Measurements from ENCODE around the gene DIPK1B. TPM values are rescaled to one million over a fixed set of nuclear protein-coding genes. Genes with fewer than 3 reads are reported as not detected.

DIPK1B gene
- polyA plus RNA-seq, 1 of the 3 experiments (the other 2 are of a cell fraction) = 24.5 TPM

- no peaks in the 10 kb centered on the region for H3K9me3 ChIP-seq
- no peak overlapping the region for H3K4me2 ChIP-seq
- no peaks in the 10 kb centered on the region for H3K79me2 ChIP-seq (ENCODE audit: insufficient read depth)
- no peak overlapping the region for H3K4me3 ChIP-seq (ENCODE audit: low read depth in 2 of 2, low read length in 1 of 2)
- TF ChIP-seq RAD21 (IDR thresholded peaks at IDR 0.05; ENCODE audit: low read length) (no peak), ZBTB33 (IDR thresholded peaks at IDR 0.05; ENCODE audit: borderline replicate concordance, low read depth) (no peak), FOSL2 (IDR thresholded peaks at IDR 0.05; ENCODE audit: borderline replicate concordance, low read depth) (no peak), IRF3 (IDR thresholded peaks at IDR 0.05; ENCODE audit: low read depth, low read length) (no peak)
- peaks cover 0 to 5% of the 10 kb centered on the region in 2 experiments; a peak in 1 of 4 replicates for H3K4me1 ChIP-seq (ENCODE audit: control insufficient read depth in 1 of 2, insufficient read depth in 2 of 2, low read depth in 1 of 2, low read length in 1 of 2)
- no peak for DNase-seq
- H3F3A ChIP-seq (replicated peaks; ENCODE audit: insufficient read depth) = no peaks in the 10 kb centered on the region
- no peak overlapping the region for H2AFZ ChIP-seq (ENCODE audit: low read depth)
- no peaks in the 10 kb centered on the region for H4K20me1 ChIP-seq (ENCODE audit: insufficient read depth)
- ChIA-PET POLR2A (interaction anchor here (0.7 kb wide), 1 partner anchor 17 kb away, joined by 3 read pairs; no protein-coding TSS in a partner anchor), CTCF (interaction anchor here (0.6 to 4.2 kb wide), 5 partner anchors 9 to 21 kb away, joined by 4 to 34 read pairs (median 7); partner anchors contain the start of gene LCN8)
- no peaks in the 10 kb centered on the region for H3K36me3 ChIP-seq (replicated peaks in 1 of 2; ENCODE audit: control insufficient read depth in 1 of 2, insufficient read depth in 2 of 2, low read length in 1 of 2)
- H3K9ac ChIP-seq = no peak overlapping the region
- WGBS (ENCODE audit: low lambda C conversion rate) = 81% methylated on average over 20 of the region's 23 CpGs
- no peak overlapping the region for H3K27ac ChIP-seq (ENCODE audit: low read depth in 2 of 2, low read length in 1 of 2)
- H3K9me2 ChIP-seq = no peaks in the 10 kb centered on the region
- no peaks in the 10 kb centered on the region for H3K27me3 ChIP-seq (ENCODE audit: insufficient read depth)
These were observed 33.2 kb downstream of the DIPK1B start for GRCh38 chr9:136745389-136746154.

- H3K4me3 ChIP-seq (ENCODE audit: low read depth in 2 of 2, low read length in 1 of 2) = no peak overlapping the region
- no peaks in the 10 kb centered on the region for H3K79me2 ChIP-seq (ENCODE audit: insufficient read depth)
- H2AFZ ChIP-seq (ENCODE audit: low read depth) = no peak overlapping the region
- no peaks in the 10 kb centered on the region for H3K36me3 ChIP-seq (replicated peaks in 1 of 2; ENCODE audit: control insufficient read depth in 1 of 2, insufficient read depth in 2 of 2, low read length in 1 of 2)
- H3F3A ChIP-seq (replicated peaks; ENCODE audit: insufficient read depth) = no peaks in the 10 kb centered on the region
- 81% methylated on average over 22 of the region's 22 CpGs for WGBS (ENCODE audit: low lambda C conversion rate)
- H3K9me3 ChIP-seq = no peaks in the 10 kb centered on the region
- no peak overlapping the region for H3K9ac ChIP-seq
- CTCF ChIA-PET = no interaction called here
- H4K20me1 ChIP-seq (ENCODE audit: insufficient read depth) = no peaks in the 10 kb centered on the region
- H3K4me2 ChIP-seq = no peak overlapping the region
- peaks cover 0 to under 1% of the 10 kb centered on the region in 2 experiments; a peak in 1 of 4 replicates for H3K4me1 ChIP-seq (ENCODE audit: control insufficient read depth in 1 of 2, insufficient read depth in 2 of 2, low read depth in 1 of 2, low read length in 1 of 2)
- no peaks in the 10 kb centered on the region for H3K27me3 ChIP-seq (ENCODE audit: insufficient read depth)
- no peak for DNase-seq
- no peak overlapping the region for H3K27ac ChIP-seq (ENCODE audit: low read depth in 2 of 2, low read length in 1 of 2)
- H3K9me2 ChIP-seq = no peaks in the 10 kb centered on the region
- POLR2A ChIA-PET = no interaction called here
- TF ChIP-seq PBX3 (IDR thresholded peaks at IDR 0.05) = no peak
- no peak for TF ChIP-seq NRF1 (IDR thresholded peaks at IDR 0.05; ENCODE audit: low read depth, low read length)
- no peak for TF ChIP-seq GATA2 (CRISPR knock-in tag; IDR thresholded peaks at IDR 0.05)
- no peak for TF ChIP-seq MAX (IDR thresholded peaks at IDR 0.05; ENCODE audit: low read depth)
- TF ChIP-seq USF1 (IDR thresholded peaks at IDR 0.05; ENCODE audit: borderline replicate concordance, low read depth) = no peak
- TF ChIP-seq ELF1 (IDR thresholded peaks at IDR 0.05) = no peak
- no peak for TF ChIP-seq RAD21 (IDR thresholded peaks at IDR 0.05; ENCODE audit: low read length)
- no peak for TF ChIP-seq CHD2 (IDR thresholded peaks at IDR 0.05; ENCODE audit: low read length, partially characterized antibody)
- TF ChIP-seq YY1 (IDR thresholded peaks at IDR 0.05; ENCODE audit: low read depth) = no peak
- TF ChIP-seq FOXM1 (IDR thresholded peaks at IDR 0.05; ENCODE audit: low read depth) = no peak
- no peak for TF ChIP-seq ZBTB33 (IDR thresholded peaks at IDR 0.05; ENCODE audit: borderline replicate concordance, low read depth)
- no peak for TF ChIP-seq SMC3 (IDR thresholded peaks at IDR 0.05; ENCODE audit: low read depth, low read length)
- TF ChIP-seq POLR2AphosphoS5 (IDR thresholded peaks at IDR 0.05; ENCODE audit: low read depth, low read length) = no peak
- TF ChIP-seq TAF1 (IDR thresholded peaks at IDR 0.05; ENCODE audit: borderline replicate concordance, low read depth, low read length) = no peak
- TF ChIP-seq EZH2phosphoT487 (IDR thresholded peaks at IDR 0.05; ENCODE audit: borderline replicate concordance, low read depth) = no peak
- no peak for TF ChIP-seq GABPA (IDR thresholded peaks at IDR 0.05; ENCODE audit: low read depth)
- TF ChIP-seq MXI1 (IDR thresholded peaks at IDR 0.05; ENCODE audit: low read depth, low read length) = no peak
These were observed 33.8 kb downstream of the DIPK1B start for GRCh38 chr9:136746155-136746490.

Data from SK-N-SH (cell line).